OCI-LY7 (cell line): ENCODE measurements around the gene MRPL12. TPM values are rescaled to one million over a fixed set of nuclear protein-coding genes. Genes with fewer than 3 reads are reported as not detected.

ENCODE experiments used
- BruUV-seq: library from RNA; stranded (reverse); fragments of 400-500 nt; replicated peaks from 2 replicates; lab custom pipeline; 2021; lab: Mats Ljungman, UMichigan
- CTCF ChIA-PET: fragments of 300-600 bp; sonication (Branson Sonifier 250); formaldehyde crosslinking; loops from one replicate; lab custom pipeline; 2022; ENCODE audit warnings: antibody characterized with exemption; ENCODE audit not compliant: unreplicated experiment; lab: Charles Lee
- POLR2A ChIA-PET: fragments of 300-600 bp; sonication (Branson Sonifier 250); formaldehyde crosslinking; loops from one replicate; lab custom pipeline; 2022; ENCODE audit warnings: antibody characterized with exemption; lab: Charles Lee
- DNase-seq: peaks from one replicate; pipeline ENCODE4 v3.0.0-alpha.2; 2015; ENCODE audit warnings: low spot score
- H2AFZ ChIP-seq: fragments of 200-600 bp; sonication (generic), shearing (Covaris generic); 2 replicates; pipeline ENCODE4 v1.6.1; 2014; ENCODE audit warnings: mild to moderate bottlenecking, antibody characterized with exemption, low read length, moderate library complexity
- H3K27ac ChIP-seq: fragments of 200-600 bp; sonication (generic); 2 replicates; pipeline ENCODE4 v1.5.1; 2014; ENCODE audit warnings: mixed run types, low read depth, mild to moderate bottlenecking, moderate library complexity, low read length, inconsistent platforms; ENCODE audit not compliant: poor library complexity, severe bottlenecking
- H3K36me3 ChIP-seq: fragments of 200-600 bp; sonication (generic); 2 replicates; pipeline ENCODE4 v1.6.1; 2014; ENCODE audit warnings: mild to moderate bottlenecking, antibody characterized with exemption, low read length, moderate library complexity, mixed read lengths; ENCODE audit not compliant: insufficient read depth
- H3K4me1 ChIP-seq: fragments of 200-600 bp; sonication (generic); 2 replicates; pipeline ENCODE4 v1.5.1; 2014; ENCODE audit warnings: mild to moderate bottlenecking, low read length; ENCODE audit not compliant: insufficient read depth, poor library complexity, severe bottlenecking
- H3K4me2 ChIP-seq: fragments of 200-600 bp; sonication (generic); 2 replicates; pipeline ENCODE4 v1.6.1; 2014; ENCODE audit warnings: mild to moderate bottlenecking, low read length
- H3K4me3 ChIP-seq: fragments of 200-600 bp; sonication (generic); 2 replicates; pipeline ENCODE4 v1.5.1; 2014; ENCODE audit warnings: mild to moderate bottlenecking, low read depth, low read length; ENCODE audit not compliant: poor library complexity, severe bottlenecking
- H3K79me2 ChIP-seq: fragments of 200-600 bp; sonication (generic); 2 replicates; pipeline ENCODE4 v1.6.1; 2016; ENCODE audit warnings: low read depth, mild to moderate bottlenecking, low read length, moderate library complexity, mixed read lengths; ENCODE audit not compliant: insufficient read depth
- H3K9me2 ChIP-seq: fragments of 200-600 bp; sonication (generic); 2 replicates; pipeline ENCODE4 v1.6.1; 2016; ENCODE audit warnings: mild to moderate bottlenecking, low read length, mixed read lengths; ENCODE audit not compliant: insufficient read depth
- H3K9me3 ChIP-seq: fragments of 200-600 bp; sonication (generic); 2 replicates; pipeline ENCODE4 v1.6.1; 2014; ENCODE audit warnings: mild to moderate bottlenecking, mixed run types, low read length, mixed read lengths
- H4K20me1 ChIP-seq: fragments of 200-600 bp; sonication (generic); 2 replicates; pipeline ENCODE4 v1.6.1; 2014; ENCODE audit warnings: mild to moderate bottlenecking, antibody characterized with exemption, low read length, moderate library complexity, mixed read lengths; ENCODE audit not compliant: insufficient read depth
- EZH2phosphoT487 ChIP-seq: fragments of 200-600 bp; sonication (generic); IDR thresholded peaks from 2 replicates; pipeline ENCODE4 v1.6.1; 2018; ENCODE audit warnings: low read depth, borderline replicate concordance, mild to moderate bottlenecking, mixed run types, antibody characterized with exemption, low read length, moderate library complexity, mixed read lengths
- intact Hi-C: fragments of 100-400 bp; cut with micrococcal nuclease; formaldehyde crosslinking; loops from one replicate; pipeline ENCODE4 v1.10.0; 2022; ENCODE audit not compliant: unreplicated experiment
- total RNA-seq, 2 experiments: library from RNA; depleted of rRNA in 1 of 2; stranded (reverse); fragments of >200 nt in 1 of 2; shearing (Covaris generic) in 1 of 2; gene quantifications; 2 replicates each; pipeline ENCODE4 v1.2.3, GENCODE V29; 2014 to 2022
- TF ChIP-seq, protein P1 (sequence below): fragments of 200-600 bp; sonication (generic); conservative IDR thresholded peaks from 2 replicates; pipeline ENCODE4 v1.5.1; 2014; ENCODE audit warnings: mild to moderate bottlenecking, antibody characterized with exemption, low read length, moderate library complexity, mixed read lengths

The MRPL12 gene
- total RNA-seq, 2 experiments from 2014 or later, result 67.2 to 189 TPM

DNA sequence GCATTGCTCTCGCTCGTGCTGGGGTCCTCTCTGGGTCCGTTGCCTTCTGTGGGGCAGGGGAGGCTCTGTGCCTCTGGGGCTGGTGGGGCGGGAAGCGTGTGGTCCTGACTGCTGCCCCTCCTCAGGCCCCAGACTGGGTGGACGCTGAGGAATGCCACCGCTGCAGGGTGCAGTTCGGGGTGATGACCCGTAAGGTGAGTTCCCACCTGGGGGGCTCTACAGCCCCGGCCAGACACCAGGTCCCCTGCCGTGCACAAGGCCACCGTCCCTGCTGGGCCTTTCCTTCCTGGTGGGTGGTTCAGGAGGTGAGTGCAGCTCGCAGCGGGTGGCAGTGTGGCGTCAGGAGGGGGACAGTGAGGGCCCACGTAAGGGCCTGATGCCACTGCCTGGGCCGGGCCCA is 12.6 kb upstream of the MRPL12 start:
- no peak overlapping the region for H3K4me3 ChIP-seq
- ChIA-PET CTCF (no interaction called here), POLR2A (no interaction called here)
- H3K4me1 ChIP-seq, result peaks cover 4% of the 10 kb centered on the region
- peaks cover 9% of the 10 kb centered on the region for H3K79me2 ChIP-seq
- no peak for DNase-seq
- no peak overlapping the region for H3K27ac ChIP-seq
- no peak overlapping the region for H3K4me2 ChIP-seq
- H3K9me3 ChIP-seq, result no peaks in the 10 kb centered on the region
- peaks cover 98% of the 10 kb centered on the region for H3K36me3 ChIP-seq
- H3K9me2 ChIP-seq, result no peaks in the 10 kb centered on the region
- intact Hi-C loops, result no loop called here
- TF ChIP-seq, protein P1, sequence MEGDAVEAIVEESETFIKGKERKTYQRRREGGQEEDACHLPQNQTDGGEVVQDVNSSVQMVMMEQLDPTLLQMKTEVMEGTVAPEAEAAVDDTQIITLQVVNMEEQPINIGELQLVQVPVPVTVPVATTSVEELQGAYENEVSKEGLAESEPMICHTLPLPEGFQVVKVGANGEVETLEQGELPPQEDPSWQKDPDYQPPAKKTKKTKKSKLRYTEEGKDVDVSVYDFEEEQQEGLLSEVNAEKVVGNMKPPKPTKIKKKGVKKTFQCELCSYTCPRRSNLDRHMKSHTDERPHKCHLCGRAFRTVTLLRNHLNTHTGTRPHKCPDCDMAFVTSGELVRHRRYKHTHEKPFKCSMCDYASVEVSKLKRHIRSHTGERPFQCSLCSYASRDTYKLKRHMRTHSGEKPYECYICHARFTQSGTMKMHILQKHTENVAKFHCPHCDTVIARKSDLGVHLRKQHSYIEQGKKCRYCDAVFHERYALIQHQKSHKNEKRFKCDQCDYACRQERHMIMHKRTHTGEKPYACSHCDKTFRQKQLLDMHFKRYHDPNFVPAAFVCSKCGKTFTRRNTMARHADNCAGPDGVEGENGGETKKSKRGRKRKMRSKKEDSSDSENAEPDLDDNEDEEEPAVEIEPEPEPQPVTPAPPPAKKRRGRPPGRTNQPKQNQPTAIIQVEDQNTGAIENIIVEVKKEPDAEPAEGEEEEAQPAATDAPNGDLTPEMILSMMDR, result no peak
- no peak for TF ChIP-seq EZH2phosphoT487
- no peaks in the 10 kb centered on the region; the same call in 1 of the 2 replicates for H4K20me1 ChIP-seq
- BruUV-seq, result no TSS peak
- no peak overlapping the region for H2AFZ ChIP-seq

DNA sequence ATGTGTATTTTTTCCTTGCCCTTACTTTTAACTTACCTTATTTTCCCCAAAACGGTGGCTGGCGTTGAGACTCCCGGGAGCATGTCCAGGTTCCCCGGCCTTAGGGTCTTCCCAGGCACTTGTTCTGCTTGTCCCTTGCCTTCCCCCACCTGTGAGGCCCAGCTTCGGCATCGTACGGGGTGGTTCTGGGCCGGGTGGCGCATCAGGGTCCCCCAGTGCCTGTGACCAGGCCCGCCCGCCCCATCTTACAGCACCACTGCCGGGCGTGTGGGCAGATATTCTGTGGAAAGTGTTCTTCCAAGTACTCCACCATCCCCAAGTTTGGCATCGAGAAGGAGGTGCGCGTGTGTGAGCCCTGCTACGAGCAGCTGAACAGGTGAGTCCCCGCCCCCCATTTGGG is 12.0 kb upstream of the MRPL12 start:
- peaks cover 98% of the 10 kb centered on the region for H3K36me3 ChIP-seq
- H3K27ac ChIP-seq, result no peak overlapping the region
- peaks cover 3% of the 10 kb centered on the region; the same call in 1 of the 2 replicates for H3K79me2 ChIP-seq
- ChIA-PET CTCF (no interaction called here), POLR2A (no interaction called here)
- no peaks in the 10 kb centered on the region; the same call in 1 of the 2 replicates for H4K20me1 ChIP-seq
- no peaks in the 10 kb centered on the region for H3K9me2 ChIP-seq
- BruUV-seq, result no TSS peak
- DNase-seq, result no peak
- no peak overlapping the region for H2AFZ ChIP-seq
- H3K4me3 ChIP-seq, result no peak overlapping the region
- no peaks in the 10 kb centered on the region for H3K9me3 ChIP-seq
- TF ChIP-seq, protein P1, result no peak
- no peak for TF ChIP-seq EZH2phosphoT487
- H3K4me2 ChIP-seq, result no peak overlapping the region
- no peaks in the 10 kb centered on the region for H3K4me1 ChIP-seq
- intact Hi-C loops, result no loop called here

DNA sequence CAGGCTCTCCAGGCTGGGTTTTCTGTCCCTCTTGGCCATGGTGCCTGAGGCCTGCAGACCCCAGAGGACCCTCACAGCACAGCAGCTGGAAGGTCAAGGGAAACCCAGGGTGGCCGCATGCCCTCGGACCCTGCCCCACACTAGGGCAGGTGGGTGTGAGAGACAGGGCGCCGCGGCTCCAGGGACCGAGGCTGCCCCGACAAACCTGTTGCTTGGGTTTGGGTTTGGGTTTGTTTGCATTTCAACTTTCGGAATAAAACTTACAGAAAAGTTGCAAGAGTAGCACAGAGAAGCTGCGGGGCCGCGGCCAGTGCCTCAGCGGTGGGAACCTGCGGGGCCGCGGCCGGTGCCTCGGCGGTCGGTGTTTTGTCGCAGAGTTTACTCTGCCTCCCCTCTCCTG is 11.6 kb upstream of the MRPL12 start:
- no peaks in the 10 kb centered on the region for H4K20me1 ChIP-seq
- H3K36me3 ChIP-seq, result peaks cover 98% of the 10 kb centered on the region
- H3K4me2 ChIP-seq, result no peak overlapping the region
- H3K9me2 ChIP-seq, result no peaks in the 10 kb centered on the region
- ChIA-PET POLR2A (no interaction called here), CTCF (no interaction called here)
- no peaks in the 10 kb centered on the region for H3K79me2 ChIP-seq
- no peak for DNase-seq
- H3K4me1 ChIP-seq, result no peaks in the 10 kb centered on the region
- BruUV-seq, result no TSS peak
- no peak overlapping the region for H3K27ac ChIP-seq
- H2AFZ ChIP-seq, result no peak overlapping the region
- no peaks in the 10 kb centered on the region for H3K9me3 ChIP-seq
- intact Hi-C loops, result no loop called here
- no peak overlapping the region for H3K4me3 ChIP-seq
- TF ChIP-seq EZH2phosphoT487, result no peak
- TF ChIP-seq, protein P1, result no peak
